Bronchial epithelial cell (primary cell): ENCODE measurements around the gene SNX25. TPM values are rescaled to one million over a fixed set of nuclear protein-coding genes. Genes with fewer than 3 reads are reported as not detected.

Experiments used
- DNase-seq: peaks from one replicate; pipeline ENCODE4 v3.0.0-alpha.2; 2010; ENCODE audit warnings: low read depth
- FAIRE-seq: peaks from 2 replicates; lab custom pipeline; 2011; peaks lifted over from hg19 to GRCh38; lab: Jason Lieb, UNC
- H3K27me3 ChIP-seq: 2 replicates; pipeline ENCODE4 v1.5.1; 2011; ENCODE audit warnings: low read length; ENCODE audit not compliant: control insufficient read depth, insufficient read depth
- H3K36me3 ChIP-seq: 2 replicates; pipeline ENCODE4 v1.5.1; 2011; ENCODE audit warnings: low read length; ENCODE audit not compliant: control insufficient read depth, insufficient read depth
- H3K4me3 ChIP-seq: 2 replicates; pipeline ENCODE4 v1.5.1; 2011; ENCODE audit warnings: mild to moderate bottlenecking, low read depth, low read length, control low read depth
- CTCF ChIP-seq: IDR thresholded peaks from 2 replicates; pipeline ENCODE4 v1.5.1; 2011; ENCODE audit warnings: mild to moderate bottlenecking, moderate library complexity, low read length, control low read depth, inconsistent platforms; ENCODE audit not compliant: insufficient read depth, severe bottlenecking
- total RNA-seq: library from RNA; depleted of rRNA; stranded (reverse); fragments of >200 nt; gene quantifications from 2 replicates; pipeline ENCODE4 v1.2.1, GENCODE V29; 2014

SNX25 gene
- total RNA-seq, 1 donor from 2014 or later: 18.4 TPM

DNA sequence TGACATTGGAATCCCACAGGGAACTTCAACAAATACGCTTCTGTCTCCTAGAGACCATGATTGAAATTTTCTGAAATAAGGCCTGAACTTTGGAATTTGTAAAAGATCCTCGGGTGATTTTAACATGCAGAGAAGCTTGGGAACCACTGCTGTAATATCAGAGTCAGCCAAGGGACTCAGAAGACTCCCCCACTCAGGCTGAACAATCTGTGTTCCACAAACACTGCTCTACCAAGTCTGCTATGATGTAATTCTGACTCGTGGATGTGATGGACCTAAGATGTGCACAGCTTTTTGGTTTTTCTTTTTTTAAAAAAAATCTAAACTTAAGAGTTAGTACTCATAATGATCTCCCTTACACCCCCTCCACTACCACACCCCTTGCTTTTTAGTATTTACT lies 160.3 kb downstream of the SNX25 start:
- FAIRE-seq (no peak), DNase-seq (no peak)
- no peak for TF ChIP-seq CTCF
- peaks cover 2% of the 10 kb centered on the region for H3K36me3 ChIP-seq
- no peak overlapping the region for H3K4me3 ChIP-seq
- H3K27me3 ChIP-seq: no peaks in the 10 kb centered on the region

DNA sequence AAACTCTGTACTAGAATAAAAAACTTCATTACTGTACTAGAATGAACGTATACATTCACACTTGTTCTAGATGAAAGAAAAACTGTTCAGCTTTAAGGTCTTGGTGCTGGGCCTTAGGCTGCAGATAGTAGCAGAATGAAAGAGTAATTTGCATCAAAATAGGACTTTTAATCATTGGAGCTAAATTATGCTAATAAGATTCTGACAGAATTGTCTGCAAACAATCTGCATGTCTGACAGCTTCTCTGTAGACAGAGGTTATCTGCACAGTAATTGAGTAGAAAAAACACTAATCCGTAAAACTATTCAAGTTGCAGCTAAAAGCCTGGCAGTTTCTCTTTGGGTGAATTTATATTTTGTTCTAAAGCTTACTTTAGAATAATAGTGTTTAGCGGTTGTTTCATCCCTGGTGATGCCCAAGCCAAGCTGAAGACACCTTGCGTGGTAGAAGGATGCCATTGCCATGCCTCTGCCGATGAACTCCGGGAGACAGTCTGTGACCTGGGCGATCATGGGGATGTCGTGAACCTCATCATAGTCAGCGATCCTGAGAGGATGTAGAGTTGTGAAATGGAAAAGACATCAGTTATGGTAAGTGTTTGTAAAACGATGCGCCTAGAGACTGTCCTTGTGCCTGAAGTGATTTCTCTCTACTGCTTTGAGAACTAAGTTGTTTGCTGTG lies 161.0 kb downstream of the SNX25 start:
- peak; percentile 32 for FAIRE-seq
- H3K27me3 ChIP-seq: no peaks in the 10 kb centered on the region
- H3K4me3 ChIP-seq: no peak overlapping the region
- no peak for TF ChIP-seq CTCF
- peaks cover 2% of the 10 kb centered on the region for H3K36me3 ChIP-seq
- DNase-seq: no peak

GRCh38 chr4:185371702-185372101 lies 162.3 kb downstream of the SNX25 start:
- no peaks in the 10 kb centered on the region for H3K27me3 ChIP-seq
- H3K36me3 ChIP-seq: peaks cover 2% of the 10 kb centered on the region
- H3K4me3 ChIP-seq: no peak overlapping the region
- DNase-seq (no peak), FAIRE-seq (no peak)
- no peak for TF ChIP-seq CTCF

DNA sequence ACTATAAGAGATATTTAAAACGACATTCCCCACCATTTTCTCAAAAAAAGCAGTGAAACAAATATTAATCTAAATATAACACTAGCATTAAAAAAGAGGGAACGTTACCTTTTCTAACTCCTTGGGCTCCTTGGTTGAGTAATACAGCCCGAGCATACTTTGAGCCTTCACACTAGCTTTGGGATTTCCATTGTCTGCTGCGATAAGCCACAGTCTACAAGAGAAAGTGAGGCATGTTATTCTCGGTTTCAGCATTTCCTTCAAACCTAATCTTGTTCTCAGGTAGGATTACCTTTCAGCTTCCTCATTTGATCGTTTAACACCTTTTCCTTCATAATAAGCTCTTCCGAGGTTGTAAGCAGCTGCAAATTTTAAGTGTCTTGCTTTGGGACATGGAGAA lies 164.6 kb downstream of the SNX25 start:
- TF ChIP-seq CTCF: no peak
- no peak for DNase-seq
- FAIRE-seq: no peak
- Histone ChIP-seq H3K36me3 (peaks cover 2% of the 10 kb centered on the region), H3K4me3 (no peak overlapping the region), H3K27me3 (no peaks in the 10 kb centered on the region)

DNA sequence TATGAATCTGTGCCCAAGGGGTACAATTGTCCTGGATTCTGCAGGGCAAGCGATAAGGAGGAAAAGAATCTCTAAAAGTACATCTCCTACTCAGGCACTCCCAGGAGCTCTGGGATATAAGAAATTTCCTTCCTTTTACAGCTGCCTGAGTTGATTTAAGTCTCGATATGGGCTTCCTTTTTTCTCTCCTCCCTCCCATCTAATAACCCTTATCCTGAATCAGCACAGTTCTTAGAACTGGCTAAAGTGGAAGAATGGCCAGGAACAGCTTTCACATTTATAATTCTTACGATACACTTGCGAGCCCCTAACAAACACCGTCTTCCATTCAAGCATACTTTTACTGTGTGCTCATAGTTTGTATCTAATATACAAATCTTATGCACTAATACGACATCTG lies 165.2 kb downstream of the SNX25 start:
- Histone ChIP-seq H3K4me3 (no peak overlapping the region), H3K36me3 (peaks cover 2% of the 10 kb centered on the region), H3K27me3 (no peaks in the 10 kb centered on the region)
- TF ChIP-seq CTCF: no peak
- FAIRE-seq: no peak
- DNase-seq: no peak

DNA sequence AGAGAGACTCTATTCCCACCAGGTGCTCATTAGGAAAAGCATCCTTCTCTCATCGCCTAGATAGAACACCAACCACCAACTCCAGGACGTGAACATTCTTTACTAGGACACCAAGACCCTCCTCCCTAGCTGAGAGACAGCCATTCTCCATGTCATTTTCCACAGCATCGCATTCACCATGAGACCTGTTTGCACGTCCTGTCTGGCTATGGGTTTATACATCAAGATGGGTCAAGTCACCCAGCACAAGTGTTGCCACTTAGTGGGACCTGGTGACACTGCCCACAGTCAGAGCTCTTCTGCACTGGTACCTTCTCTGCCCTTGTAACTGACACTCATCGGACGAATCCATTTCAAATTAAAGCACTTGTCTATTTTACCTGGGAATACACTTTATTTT lies 168.9 kb downstream of the SNX25 start:
- H3K36me3 ChIP-seq: no peaks in the 10 kb centered on the region
- DNase-seq: no peak

More for the DNA sequence above, 168.9 kb downstream of the SNX25 start:
- Histone ChIP-seq H3K4me3 (no peak overlapping the region), H3K27me3 (no peaks in the 10 kb centered on the region)
- no peak for TF ChIP-seq CTCF
- peak; percentile 58 for FAIRE-seq
